ENCODE data around the gene CAPSL. TPM values are rescaled to one million over a fixed set of nuclear protein-coding genes. Genes with fewer than 3 reads are reported as not detected.
"Not testable (repeated sequence)": the region's sequence is repeated elsewhere in the genome, so short reads cannot be mapped to it uniquely, and the experiment has no call there.

CAPSL gene
- total RNA-seq, 3 donors from 2014 or later (not counting 1 experiment from before 2014, with no cell fraction given), result not detected

- H3K4me1 ChIP-seq (ENCODE audit: control insufficient read depth, insufficient read depth, low read length), result no peaks in the 10 kb centered on the region
- 86% methylated on average over 5 of the region's 5 CpGs for WGBS (ENCODE audit: insufficient coverage)
- Mint-ChIP-seq H3K27me3 (ENCODE audit: low read depth in 2 of 2) (peaks cover 0 to 7% of the 10 kb centered on the region in 2 donors), H3K4me1 (no peaks in the 10 kb centered on the region), H3K36me3 (no peaks in the 10 kb centered on the region), H3K27ac (no peak overlapping the region), H3K4me3 (no peak overlapping the region), H3K9me3 (no peaks in the 10 kb centered on the region)
- ATAC-seq (no peak), DNase-seq (no peak)
- no peak overlapping the region for H3K4me3 ChIP-seq (ENCODE audit: low read length)
- no peak for TF ChIP-seq CTCF (IDR thresholded peaks at IDR 0.05)
- no peaks in the 10 kb centered on the region for H3K36me3 ChIP-seq (ENCODE audit: control insufficient read depth, insufficient read depth, low read length)
- intact Hi-C loops (cut with micrococcal nuclease), result no loop called here
- no peak overlapping the region for H3K27ac ChIP-seq (ENCODE audit: low read length)
- no peaks in the 10 kb centered on the region for H3K9me3 ChIP-seq (ENCODE audit: control insufficient read depth, insufficient read depth, low read length)
- H3K27me3 ChIP-seq (ENCODE audit: control insufficient read depth, insufficient read depth, low read length), result no peaks in the 10 kb centered on the region
These were observed 44.3 kb downstream of the CAPSL start for GRCh38 chr5:35894131-35894530.

GRCh38 chr5:35892799-35893198, 45.6 kb downstream of the CAPSL start:
- not testable (repeated sequence) for H3K9me3 Mint-ChIP-seq, ATAC-seq

GRCh38 chr5:35890021-35891020, 48.1 kb downstream of the CAPSL start:
- Histone ChIP-seq H3K9me3 (ENCODE audit: control insufficient read depth, insufficient read depth, low read length) (no peaks in the 10 kb centered on the region), H3K4me1 (ENCODE audit: control insufficient read depth, insufficient read depth, low read length) (no peaks in the 10 kb centered on the region), H3K36me3 (ENCODE audit: control insufficient read depth, insufficient read depth, low read length) (no peaks in the 10 kb centered on the region), H3K27me3 (ENCODE audit: control insufficient read depth, insufficient read depth, low read length) (no peaks in the 10 kb centered on the region), H3K27ac (ENCODE audit: low read length) (no peak overlapping the region), H3K4me3 (ENCODE audit: low read length) (no peak overlapping the region)
- Mint-ChIP-seq H3K27me3 (ENCODE audit: low read depth in 2 of 2) (no peaks in the 10 kb centered on the region), H3K4me1 (no peaks in the 10 kb centered on the region), H3K9me3 (no peaks in the 10 kb centered on the region), H3K4me3 (no peak overlapping the region), H3K27ac (no peak overlapping the region), H3K36me3 (no peaks in the 10 kb centered on the region)
- no peak for TF ChIP-seq CTCF (IDR thresholded peaks at IDR 0.05)
- 88% methylated on average over 5 of the region's 5 CpGs for WGBS (ENCODE audit: insufficient coverage)
- ATAC-seq (no peak), DNase-seq (no peak)
- intact Hi-C loops (cut with micrococcal nuclease), result no loop called here

More at GRCh38 chr5:35892799-35893198, 45.6 kb downstream of the CAPSL start:
- intact Hi-C loops (cut with micrococcal nuclease); DNase-seq; H3K4me3 ChIP-seq (ENCODE audit: low read length); H3K4me3 Mint-ChIP-seq; H3K4me1 Mint-ChIP-seq; H3K27ac Mint-ChIP-seq; H3K27ac ChIP-seq (ENCODE audit: low read length); H3K27me3 ChIP-seq (ENCODE audit: control insufficient read depth, insufficient read depth, low read length); H3K4me1 ChIP-seq (ENCODE audit: control insufficient read depth, insufficient read depth, low read length); H3K27me3 Mint-ChIP-seq (ENCODE audit: low read depth in 2 of 2); H3K9me3 ChIP-seq (ENCODE audit: control insufficient read depth, insufficient read depth, low read length); H3K36me3 ChIP-seq (ENCODE audit: control insufficient read depth, insufficient read depth, low read length); H3K36me3 Mint-ChIP-seq: not testable (repeated sequence)
- 97% methylated on average over 20 of the region's 23 CpGs for WGBS (ENCODE audit: insufficient coverage)

- no peaks in the 10 kb centered on the region for H3K9me3 ChIP-seq (ENCODE audit: control insufficient read depth, insufficient read depth, low read length)
- H3K27ac ChIP-seq (ENCODE audit: low read length), result no peak overlapping the region
- no peaks in the 10 kb centered on the region for H3K36me3 Mint-ChIP-seq
- no peak overlapping the region for H3K4me3 Mint-ChIP-seq
- H3K27ac Mint-ChIP-seq, result no peak overlapping the region
- DNase-seq (no peak), ATAC-seq (no peak)
- intact Hi-C loops (cut with micrococcal nuclease), result no loop called here
- no peak for TF ChIP-seq CTCF (IDR thresholded peaks at IDR 0.05)
- H3K4me1 ChIP-seq (ENCODE audit: control insufficient read depth, insufficient read depth, low read length), result peaks cover 2% of the 10 kb centered on the region
- H3K27me3 ChIP-seq (ENCODE audit: control insufficient read depth, insufficient read depth, low read length), result no peaks in the 10 kb centered on the region
- H3K36me3 ChIP-seq (ENCODE audit: control insufficient read depth, insufficient read depth, low read length), result no peaks in the 10 kb centered on the region
- H3K27me3 Mint-ChIP-seq (ENCODE audit: low read depth in 2 of 2), result no peaks in the 10 kb centered on the region
- H3K4me3 ChIP-seq (ENCODE audit: low read length), result no peak overlapping the region
- 60% methylated on average over 3 of the region's 5 CpGs for WGBS (ENCODE audit: insufficient coverage)
- H3K4me1 Mint-ChIP-seq, result peaks cover 10 to 14% of the 10 kb centered on the region in 2 donors
- no peaks in the 10 kb centered on the region for H3K9me3 Mint-ChIP-seq
These were observed 50.9 kb downstream of the CAPSL start for GRCh38 chr5:35887321-35888100.

Data from natural killer cell (primary cell).